GM12874 (cell line): ENCODE data around the gene COL15A1.

ENCODE experiments used
- CTCF ChIP-seq: IDR thresholded peaks from 2 replicates; pipeline ENCODE4 v1.5.1; 2011; ENCODE audit warnings: low read depth, mild to moderate bottlenecking, control low read depth, low read length, moderate library complexity; ENCODE audit not compliant: insufficient read depth

COL15A1 gene

GRCh38 chr9:98908897-98909634 lies 34.6 kb upstream of the COL15A1 start:
- no peak for TF ChIP-seq CTCF

- TF ChIP-seq CTCF, result no peak
These were observed 33.8 kb upstream of the COL15A1 start for GRCh38 chr9:98909935-98910334.

GRCh38 chr9:98911042-98911441 lies 32.7 kb upstream of the COL15A1 start:
- no peak for TF ChIP-seq CTCF

GRCh38 chr9:98912450-98912849 lies 31.3 kb upstream of the COL15A1 start:
- TF ChIP-seq CTCF, result no peak

- no peak for TF ChIP-seq CTCF
These were observed 30.7 kb upstream of the COL15A1 start for GRCh38 chr9:98913044-98913443.

- no peak for TF ChIP-seq CTCF
These were observed 30.0 kb upstream of the COL15A1 start for GRCh38 chr9:98913705-98914104.

- no peak for TF ChIP-seq CTCF
These were observed 28.1 kb upstream of the COL15A1 start for GRCh38 chr9:98915599-98915998.

GRCh38 chr9:98916660-98917059 lies 27.0 kb upstream of the COL15A1 start:
- TF ChIP-seq CTCF, result no peak
